GM18858 (cell line): ENCODE measurements around the gene WDR5.

Experiments
- ATAC-seq: cut with Tn5 transposase; IDR thresholded peaks from one replicate; pipeline ENCODE4 v1.9.1; 2021; ENCODE audit not compliant: unreplicated experiment

WDR5 gene

GRCh38 chr9:134205672-134206310 lies 69.9 kb downstream of the WDR5 start:
- no peak for ATAC-seq

- no peak for ATAC-seq
Measured at GRCh38 chr9:134206311-134207300, 70.7 kb downstream of the WDR5 start.

GRCh38 chr9:134208310-134208841 lies 72.5 kb downstream of the WDR5 start:
- no peak for ATAC-seq

- ATAC-seq, result no peak
Measured at GRCh38 chr9:134208981-134209725, 73.3 kb downstream of the WDR5 start.
